HL-60 (cell line): ENCODE measurements around the gene DENND1A.

ENCODE experiments used
- DNase-seq, 2 experiments: peaks; one replicate each; pipeline ENCODE4 v3.0.0-alpha.2; 2010 to 2020; ENCODE audit warnings: low read depth in 1 of 2, low spot score in 1 of 2
- H3K27ac ChIP-seq: fragments of 250-450 bp; sonication (Bioruptor Pico); replicated peaks from 2 replicates; pipeline ENCODE4 v1.5.1; 2020; ENCODE audit warnings: mild to moderate bottlenecking, moderate library complexity
- H3K27me3 ChIP-seq: fragments of 250-450 bp; sonication (Bioruptor Pico); 2 replicates; pipeline ENCODE4 v1.5.1; 2021; ENCODE audit warnings: mild to moderate bottlenecking, moderate library complexity; ENCODE audit not compliant: insufficient read depth, poor library complexity, severe bottlenecking
- H3K4me3 ChIP-seq: replicated peaks from 2 replicates; pipeline ENCODE4 v1.5.1; 2011; ENCODE audit warnings: mild to moderate bottlenecking, control low read depth, low read length; ENCODE audit not compliant: insufficient read depth
- GABPA ChIP-seq: IDR thresholded peaks from 2 replicates; pipeline ENCODE4 v1.6.1; 2012; ENCODE audit warnings: low read depth
- POLR2AphosphoS5 ChIP-seq: IDR thresholded peaks from 2 replicates; pipeline ENCODE4 v1.6.1; 2012; ENCODE audit warnings: low read depth
- SPI1 ChIP-seq: IDR thresholded peaks from 2 replicates; pipeline ENCODE4 v1.6.1; 2012; ENCODE audit warnings: low read depth, mild to moderate bottlenecking, borderline replicate concordance
- TF ChIP-seq, protein P1 (sequence below): IDR thresholded peaks from 2 replicates; pipeline ENCODE4 v1.6.1; 2012; ENCODE audit warnings: low read depth; ENCODE audit not compliant: insufficient replicate concordance
- TF ChIP-seq, protein P2 (sequence below): IDR thresholded peaks from one replicate; pipeline ENCODE4 v1.5.1; 2011; ENCODE audit warnings: low read length, control low read depth, inconsistent platforms; ENCODE audit not compliant: insufficient read depth

Gene DENND1A

DNA sequence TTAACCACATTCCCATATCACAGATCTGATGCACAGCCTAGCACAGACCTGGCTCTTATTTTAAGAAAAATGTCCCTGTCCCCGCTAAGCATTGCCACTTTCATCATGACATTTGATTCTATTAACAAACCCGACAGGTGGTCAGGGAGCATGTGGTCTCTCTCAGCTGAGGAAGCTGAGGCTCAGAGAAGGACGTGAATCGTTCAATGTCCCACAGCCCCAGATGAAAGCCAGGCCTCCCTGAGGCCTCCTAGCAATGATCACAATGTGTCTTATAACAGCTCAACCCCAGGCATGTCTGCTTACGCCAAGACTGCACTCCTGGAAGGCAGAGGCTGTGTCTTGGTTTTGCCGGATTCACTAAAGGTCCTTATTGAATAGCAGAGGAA is 584.4 kb downstream of the DENND1A start:
- H3K27ac ChIP-seq: no peak overlapping the region
- DNase-seq: no peak

DNA sequence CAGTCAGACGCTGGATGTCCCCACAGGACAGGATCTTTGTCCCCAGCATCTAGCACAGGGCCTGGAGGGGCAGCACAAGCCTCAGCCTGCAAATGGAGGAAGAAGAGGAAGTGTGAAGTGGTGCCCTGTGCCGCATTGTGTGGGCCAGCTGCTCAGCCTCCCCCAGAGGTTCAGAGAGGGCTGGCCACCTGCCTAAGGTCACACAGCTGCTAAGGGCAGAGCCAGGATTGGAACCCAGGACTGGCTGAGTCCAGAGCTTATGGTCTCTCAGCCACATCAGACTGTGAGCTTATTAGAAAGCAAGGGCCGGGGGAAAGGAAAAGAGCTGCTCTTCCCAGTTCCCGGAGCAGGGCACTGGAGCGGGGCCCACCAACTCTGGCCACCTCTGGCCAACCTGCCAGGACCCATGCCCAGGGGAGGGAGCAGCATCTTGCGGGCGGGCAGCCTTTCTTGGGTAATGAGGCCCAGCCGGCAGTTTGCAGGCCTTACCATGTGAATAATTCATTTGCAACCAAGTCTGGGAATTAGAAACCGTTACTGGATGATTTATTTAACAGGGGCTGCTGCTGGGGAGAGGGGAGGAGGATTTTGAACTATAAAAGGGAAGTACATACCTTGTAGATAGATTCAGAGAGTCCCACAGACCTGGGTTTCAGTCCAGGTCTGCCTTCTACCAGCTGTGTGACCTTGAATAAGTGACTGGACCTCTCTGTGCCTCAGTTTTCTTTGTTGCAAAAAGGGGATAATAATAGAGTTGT is 585.6 kb downstream of the DENND1A start:
- TF ChIP-seq POLR2AphosphoS5: no peak
- TF ChIP-seq, protein P1, sequence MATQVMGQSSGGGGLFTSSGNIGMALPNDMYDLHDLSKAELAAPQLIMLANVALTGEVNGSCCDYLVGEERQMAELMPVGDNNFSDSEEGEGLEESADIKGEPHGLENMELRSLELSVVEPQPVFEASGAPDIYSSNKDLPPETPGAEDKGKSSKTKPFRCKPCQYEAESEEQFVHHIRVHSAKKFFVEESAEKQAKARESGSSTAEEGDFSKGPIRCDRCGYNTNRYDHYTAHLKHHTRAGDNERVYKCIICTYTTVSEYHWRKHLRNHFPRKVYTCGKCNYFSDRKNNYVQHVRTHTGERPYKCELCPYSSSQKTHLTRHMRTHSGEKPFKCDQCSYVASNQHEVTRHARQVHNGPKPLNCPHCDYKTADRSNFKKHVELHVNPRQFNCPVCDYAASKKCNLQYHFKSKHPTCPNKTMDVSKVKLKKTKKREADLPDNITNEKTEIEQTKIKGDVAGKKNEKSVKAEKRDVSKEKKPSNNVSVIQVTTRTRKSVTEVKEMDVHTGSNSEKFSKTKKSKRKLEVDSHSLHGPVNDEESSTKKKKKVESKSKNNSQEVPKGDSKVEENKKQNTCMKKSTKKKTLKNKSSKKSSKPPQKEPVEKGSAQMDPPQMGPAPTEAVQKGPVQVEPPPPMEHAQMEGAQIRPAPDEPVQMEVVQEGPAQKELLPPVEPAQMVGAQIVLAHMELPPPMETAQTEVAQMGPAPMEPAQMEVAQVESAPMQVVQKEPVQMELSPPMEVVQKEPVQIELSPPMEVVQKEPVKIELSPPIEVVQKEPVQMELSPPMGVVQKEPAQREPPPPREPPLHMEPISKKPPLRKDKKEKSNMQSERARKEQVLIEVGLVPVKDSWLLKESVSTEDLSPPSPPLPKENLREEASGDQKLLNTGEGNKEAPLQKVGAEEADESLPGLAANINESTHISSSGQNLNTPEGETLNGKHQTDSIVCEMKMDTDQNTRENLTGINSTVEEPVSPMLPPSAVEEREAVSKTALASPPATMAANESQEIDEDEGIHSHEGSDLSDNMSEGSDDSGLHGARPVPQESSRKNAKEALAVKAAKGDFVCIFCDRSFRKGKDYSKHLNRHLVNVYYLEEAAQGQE: no peak
- TF ChIP-seq, protein P2, sequence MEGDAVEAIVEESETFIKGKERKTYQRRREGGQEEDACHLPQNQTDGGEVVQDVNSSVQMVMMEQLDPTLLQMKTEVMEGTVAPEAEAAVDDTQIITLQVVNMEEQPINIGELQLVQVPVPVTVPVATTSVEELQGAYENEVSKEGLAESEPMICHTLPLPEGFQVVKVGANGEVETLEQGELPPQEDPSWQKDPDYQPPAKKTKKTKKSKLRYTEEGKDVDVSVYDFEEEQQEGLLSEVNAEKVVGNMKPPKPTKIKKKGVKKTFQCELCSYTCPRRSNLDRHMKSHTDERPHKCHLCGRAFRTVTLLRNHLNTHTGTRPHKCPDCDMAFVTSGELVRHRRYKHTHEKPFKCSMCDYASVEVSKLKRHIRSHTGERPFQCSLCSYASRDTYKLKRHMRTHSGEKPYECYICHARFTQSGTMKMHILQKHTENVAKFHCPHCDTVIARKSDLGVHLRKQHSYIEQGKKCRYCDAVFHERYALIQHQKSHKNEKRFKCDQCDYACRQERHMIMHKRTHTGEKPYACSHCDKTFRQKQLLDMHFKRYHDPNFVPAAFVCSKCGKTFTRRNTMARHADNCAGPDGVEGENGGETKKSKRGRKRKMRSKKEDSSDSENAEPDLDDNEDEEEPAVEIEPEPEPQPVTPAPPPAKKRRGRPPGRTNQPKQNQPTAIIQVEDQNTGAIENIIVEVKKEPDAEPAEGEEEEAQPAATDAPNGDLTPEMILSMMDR: no peak
- TF ChIP-seq GABPA: no peak
- TF ChIP-seq SPI1: peak; percentile 73; the same call in 1 of the 2 replicates
- H3K27ac ChIP-seq: no peak overlapping the region
- no peaks in the 10 kb centered on the region for H3K27me3 ChIP-seq
- DNase-seq: peak in 1 of 2 experiments; percentile 31
- H3K4me3 ChIP-seq: no peak overlapping the region

More for the DNA sequence above, 584.4 kb downstream of the DENND1A start:
- H3K4me3 ChIP-seq: no peak overlapping the region
- TF ChIP-seq SPI1 (no peak), GABPA (no peak), POLR2AphosphoS5 (no peak)
- TF ChIP-seq, protein P1: no peak
- TF ChIP-seq, protein P2: no peak
- no peaks in the 10 kb centered on the region for H3K27me3 ChIP-seq

DNA sequence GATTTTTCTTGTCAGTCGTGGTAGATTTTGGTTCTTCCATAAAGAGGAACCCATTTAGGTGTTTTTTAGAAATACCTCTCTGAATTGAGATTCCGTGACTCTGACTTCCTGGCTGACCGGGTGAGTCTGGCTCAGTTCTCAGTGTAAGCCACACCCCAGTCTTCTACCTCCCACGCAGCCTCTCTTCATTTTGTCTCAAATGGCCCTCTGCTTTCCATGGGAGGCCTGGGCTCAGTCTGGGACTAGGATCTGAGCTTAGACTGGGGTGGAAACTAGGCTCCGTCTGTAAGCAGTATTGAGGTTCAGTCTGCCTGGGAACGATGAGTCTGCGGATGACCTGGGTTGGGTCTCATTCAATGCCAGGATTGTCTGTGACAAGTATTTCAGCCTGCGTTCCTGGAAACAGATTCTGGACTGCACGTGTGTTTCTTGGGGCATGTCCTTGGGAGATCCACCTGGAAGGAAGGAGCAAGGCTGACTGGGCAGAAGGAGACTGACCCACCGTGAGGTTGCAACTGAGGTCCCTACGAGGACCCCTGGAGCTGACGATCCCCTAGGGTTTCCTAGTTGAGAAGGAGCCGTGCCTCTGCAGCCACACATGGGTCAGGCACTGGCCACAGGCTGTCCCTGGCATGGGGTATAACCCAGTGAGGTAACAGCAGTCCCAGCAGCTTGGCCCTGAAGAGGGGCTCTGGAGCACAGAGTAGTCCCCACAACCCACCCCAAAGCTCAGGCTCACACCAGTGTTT is 586.3 kb downstream of the DENND1A start:
- Histone ChIP-seq H3K27ac (no peak overlapping the region), H3K4me3 (no peak overlapping the region), H3K27me3 (no peaks in the 10 kb centered on the region)
- peak in 1 of 2 experiments; percentile 28 for DNase-seq
- TF ChIP-seq POLR2AphosphoS5 (no peak), SPI1 (peak; percentile 56), GABPA (no peak)
- TF ChIP-seq, protein P2: no peak
- TF ChIP-seq, protein P1: no peak
